ENCODE results near the gene IL6R. TPM values are rescaled to one million over a fixed set of nuclear protein-coding genes. Genes with fewer than 3 reads are reported as not detected.
"Not testable (repeated sequence)": the region's sequence is repeated elsewhere in the genome, so short reads cannot be mapped to it uniquely, and the experiment has no call there.

The IL6R gene
- 1 to 10 TPM; 6.5 to 8.1 (median 6.7) TPM for polyA plus RNA-seq (ENCODE audit: insufficient read length in 4 of 4)

DNA sequence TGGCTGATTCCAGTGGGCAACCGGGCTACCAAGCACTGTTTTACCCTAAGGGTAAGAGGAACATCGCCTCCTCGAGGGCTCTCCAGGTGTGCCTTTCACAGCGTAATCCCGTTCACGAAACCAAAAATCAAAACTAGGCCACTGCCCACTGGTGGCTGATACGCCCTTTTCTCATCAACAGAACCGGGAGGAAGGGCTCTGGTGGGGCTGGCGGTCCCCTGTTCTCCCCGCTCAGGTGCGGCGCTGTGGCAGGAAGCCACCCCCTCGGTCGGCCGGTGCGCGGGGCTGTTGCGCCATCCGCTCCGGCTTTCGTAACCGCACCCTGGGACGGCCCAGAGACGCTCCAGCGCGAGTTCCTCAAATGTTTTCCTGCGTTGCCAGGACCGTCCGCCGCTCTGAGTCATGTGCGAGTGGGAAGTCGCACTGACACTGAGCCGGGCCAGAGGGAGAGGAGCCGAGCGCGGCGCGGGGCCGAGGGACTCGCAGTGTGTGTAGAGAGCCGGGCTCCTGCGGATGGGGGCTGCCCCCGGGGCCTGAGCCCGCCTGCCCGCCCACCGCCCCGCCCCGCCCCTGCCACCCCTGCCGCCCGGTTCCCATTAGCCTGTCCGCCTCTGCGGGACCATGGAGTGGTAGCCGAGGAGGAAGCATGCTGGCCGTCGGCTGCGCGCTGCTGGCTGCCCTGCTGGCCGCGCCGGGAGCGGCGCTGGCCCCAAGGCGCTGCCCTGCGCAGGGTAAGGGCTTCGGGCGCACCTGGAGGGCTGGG, at the start of gene IL6R:
Gene IL6R (plus strand): TSS at position 360 of the 763 bp plus-strand sequence. CDS start 287 bp downstream, at position 647.
- DNase-seq (ENCODE audit: low read depth in 4 of 4, low spot score in 3 of 4): peak in 1 of 4 donors; percentile 55

DNA sequence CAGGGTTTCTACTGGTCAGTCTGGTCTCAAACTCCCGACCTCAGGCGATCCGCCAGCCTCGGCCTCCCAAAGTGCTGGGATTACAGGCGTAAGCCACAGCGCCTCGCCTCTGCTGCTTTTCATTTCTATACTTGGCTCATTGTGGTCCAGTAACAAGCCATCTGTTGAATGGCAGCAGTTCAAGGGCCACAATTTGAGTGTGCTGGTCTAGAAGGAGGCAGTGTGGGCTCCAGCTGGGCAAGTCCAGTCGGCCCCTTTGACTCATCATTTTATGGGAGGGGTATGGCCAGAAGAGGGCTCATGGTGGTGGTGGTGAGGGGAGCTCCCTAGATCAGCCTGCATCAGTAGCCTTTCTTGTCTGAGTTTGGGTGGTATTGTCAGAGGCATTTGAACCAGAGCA, 46.6 kb upstream of the IL6R start:
- no peak for DNase-seq (ENCODE audit: low read depth in 4 of 4, low spot score in 3 of 4)

GRCh38 chr1:154360288-154360687, 44.9 kb upstream of the IL6R start:
- no peak for DNase-seq (ENCODE audit: low read depth in 4 of 4, low spot score in 3 of 4)

GRCh38 chr1:154360881-154361280, 44.3 kb upstream of the IL6R start:
- not testable (repeated sequence) for DNase-seq (ENCODE audit: low read depth in 4 of 4, low spot score in 3 of 4)

DNA sequence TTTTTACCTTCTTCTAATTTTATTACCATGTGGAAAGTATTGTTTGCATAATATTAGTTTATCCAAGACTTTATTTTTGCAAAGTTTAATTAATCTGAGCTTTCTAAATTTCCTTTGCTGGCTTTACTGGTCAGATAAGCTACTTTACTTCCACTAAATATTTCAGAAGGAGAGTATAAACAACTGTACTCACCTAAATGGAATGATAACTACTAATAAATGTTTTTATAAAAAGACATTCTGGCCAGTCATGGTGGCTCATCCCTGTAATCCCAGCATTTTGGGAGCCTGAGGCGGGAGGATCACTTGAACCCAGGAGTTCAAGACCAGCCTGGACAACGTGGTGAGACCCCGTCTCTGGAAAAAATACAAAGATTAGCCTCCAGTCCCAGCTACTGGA, 43.8 kb upstream of the IL6R start:
- DNase-seq (ENCODE audit: low read depth in 4 of 4, low spot score in 3 of 4): no peak

DNA sequence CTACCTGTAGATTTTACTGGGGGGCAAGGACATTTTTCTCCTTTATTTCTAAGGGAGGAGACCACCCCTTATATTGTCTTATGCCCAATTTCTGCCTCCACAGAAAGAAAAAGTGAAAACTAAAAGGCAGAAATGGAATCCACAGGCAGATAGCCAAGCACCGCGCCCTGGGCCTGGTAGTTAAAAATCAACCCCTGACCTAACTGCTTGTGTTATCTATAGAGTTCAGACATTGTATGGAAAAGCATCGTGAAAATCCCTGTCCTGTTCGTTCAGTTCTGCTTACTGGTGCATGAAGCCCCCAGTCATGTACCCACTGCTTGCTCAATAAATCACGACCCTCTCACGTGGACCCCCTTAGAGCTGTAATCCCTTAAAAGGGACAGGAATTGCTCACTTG, 33.7 kb upstream of the IL6R start:
- DNase-seq (ENCODE audit: low read depth in 4 of 4, low spot score in 3 of 4): no peak

GRCh38 chr1:154373777-154374357, 31.3 kb upstream of the IL6R start:
- DNase-seq (ENCODE audit: low read depth in 4 of 4, low spot score in 3 of 4): not testable (repeated sequence)

DNA sequence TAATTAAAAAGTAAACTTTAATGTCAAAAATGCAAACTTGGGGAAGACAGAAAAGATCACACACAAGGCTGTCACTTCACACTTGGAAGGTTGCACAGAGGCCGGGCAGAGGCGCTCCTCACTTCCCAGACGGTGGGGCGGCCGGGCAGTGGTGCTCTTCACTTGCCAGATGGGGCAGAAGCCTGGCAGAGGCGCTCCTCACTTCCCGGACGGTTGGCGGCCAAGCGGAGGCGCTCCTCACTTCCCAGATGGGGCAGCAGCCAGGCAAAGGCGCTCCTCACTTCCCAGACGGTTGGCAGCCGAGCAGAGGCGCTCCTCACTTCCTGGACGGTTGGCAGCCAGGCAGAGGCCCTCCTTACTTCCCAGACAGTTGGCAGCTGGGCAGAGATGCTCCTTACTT, 25.8 kb upstream of the IL6R start:
- no peak for DNase-seq (ENCODE audit: low read depth in 4 of 4, low spot score in 3 of 4)

GRCh38 chr1:154384650-154385489, 20.3 kb upstream of the IL6R start:
- DNase-seq (ENCODE audit: low read depth in 4 of 4, low spot score in 3 of 4): no peak

DNA sequence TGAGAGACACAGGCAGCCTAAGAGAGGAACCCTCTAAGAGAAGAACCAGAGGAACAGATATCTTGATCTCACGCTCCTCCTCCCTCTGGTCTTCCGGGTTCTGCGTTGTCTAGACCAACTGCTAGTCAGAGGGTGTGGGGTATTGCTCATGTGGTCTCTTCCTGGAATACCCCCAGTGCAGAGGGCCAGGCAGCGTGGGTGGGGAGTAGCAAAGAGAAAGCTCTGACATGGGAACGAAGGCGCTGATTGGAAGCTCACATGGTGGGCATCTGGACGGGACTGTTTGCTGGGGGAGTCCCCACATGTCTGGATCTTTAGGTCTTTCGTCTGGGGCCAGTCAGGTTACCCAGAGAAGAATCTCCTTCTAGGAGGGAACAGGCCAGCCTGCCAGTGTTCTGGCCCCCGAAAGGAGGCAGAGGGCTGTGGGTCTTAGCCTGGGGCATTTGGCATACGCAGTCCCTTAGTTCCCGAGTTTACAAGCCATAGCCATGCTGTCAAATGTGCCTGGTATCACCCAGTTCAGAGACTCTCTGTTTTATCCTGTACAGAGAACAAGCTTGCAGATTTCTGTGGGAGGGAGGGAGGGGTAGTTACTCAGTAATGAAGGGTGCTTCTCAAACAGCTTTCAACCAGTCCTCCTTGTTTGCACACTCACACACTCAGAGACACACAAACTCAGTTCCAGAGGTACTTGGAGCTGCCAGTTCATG, 18.3 kb upstream of the IL6R start:
- DNase-seq (ENCODE audit: low read depth in 4 of 4, low spot score in 3 of 4): no peak

DNA sequence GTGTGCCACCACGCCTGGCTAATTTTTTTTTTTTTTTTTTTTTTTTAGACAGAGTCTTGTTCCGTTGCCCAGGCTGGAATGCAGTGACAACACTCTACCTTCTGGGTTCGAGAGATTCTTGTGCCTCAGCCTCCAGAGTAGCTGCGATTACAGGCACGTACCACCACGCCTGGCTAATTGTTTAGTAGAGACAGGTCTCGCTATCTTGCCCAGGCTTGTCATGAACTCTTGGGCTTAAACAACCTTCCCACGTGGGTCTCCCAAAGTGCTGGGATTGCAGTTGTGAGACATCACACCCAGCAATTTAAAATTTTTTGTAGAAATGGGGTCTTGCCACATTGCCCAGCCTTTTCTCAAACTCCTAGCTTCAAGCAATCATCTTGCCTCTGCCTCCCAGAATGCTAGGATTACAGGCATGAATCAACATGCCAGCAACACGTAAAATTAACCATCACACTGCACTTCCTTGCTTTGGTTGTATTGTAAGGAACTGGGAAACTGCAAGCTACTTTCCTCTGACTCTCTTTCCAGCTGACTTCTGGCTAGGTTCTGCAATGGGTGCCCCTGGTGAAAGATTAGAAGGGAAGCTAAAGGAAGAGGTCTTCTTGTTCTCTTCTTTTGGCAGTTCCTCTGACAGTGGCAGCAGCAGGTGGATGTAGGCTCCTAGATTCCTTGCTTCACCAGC, 13.9 kb upstream of the IL6R start:
- no peak for DNase-seq (ENCODE audit: low read depth in 4 of 4, low spot score in 3 of 4)

DNA sequence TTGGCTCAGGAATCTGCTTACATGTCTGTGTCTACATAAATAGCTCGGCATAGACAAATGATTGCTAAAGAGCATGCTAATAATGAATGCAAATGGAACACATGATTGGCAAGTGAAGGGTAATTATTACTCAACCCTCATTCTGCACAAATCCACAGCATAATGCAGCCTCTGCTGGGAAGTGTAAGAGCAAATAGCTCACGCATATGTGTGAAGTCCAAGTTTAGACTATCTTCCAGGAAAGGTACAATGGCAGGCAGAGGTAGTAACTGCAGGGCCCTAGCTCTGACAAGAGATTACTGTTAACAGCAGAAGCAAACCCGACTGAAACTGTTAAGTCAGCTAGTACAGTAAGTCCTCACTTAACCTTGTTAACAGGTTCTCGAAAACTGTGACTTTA, 7.0 kb upstream of the IL6R start:
- no peak for DNase-seq (ENCODE audit: low read depth in 4 of 4, low spot score in 3 of 4)

DNA sequence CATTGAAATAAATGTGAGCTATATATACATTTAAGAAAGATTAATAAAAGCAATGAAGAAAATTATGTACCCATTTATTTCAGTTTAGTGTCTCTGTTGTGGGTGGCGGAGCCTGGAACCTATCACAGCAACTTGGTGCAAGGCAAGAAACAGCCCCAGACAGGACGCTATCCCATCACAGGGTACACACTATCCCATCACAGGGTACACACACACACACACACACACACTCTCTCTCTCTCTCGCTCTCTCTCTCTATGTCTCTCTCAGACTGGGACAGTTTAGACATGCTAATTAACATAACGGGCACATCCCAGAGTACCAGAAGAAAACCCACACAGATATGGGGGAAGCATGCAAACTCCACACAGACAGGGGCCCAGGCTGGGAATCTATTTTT, 6.5 kb upstream of the IL6R start:
- DNase-seq (ENCODE audit: low read depth in 4 of 4, low spot score in 3 of 4): no peak

GRCh38 chr1:154400381-154400801, 4.8 kb upstream of the IL6R start:
- no peak for DNase-seq (ENCODE audit: low read depth in 4 of 4, low spot score in 3 of 4)

DNA sequence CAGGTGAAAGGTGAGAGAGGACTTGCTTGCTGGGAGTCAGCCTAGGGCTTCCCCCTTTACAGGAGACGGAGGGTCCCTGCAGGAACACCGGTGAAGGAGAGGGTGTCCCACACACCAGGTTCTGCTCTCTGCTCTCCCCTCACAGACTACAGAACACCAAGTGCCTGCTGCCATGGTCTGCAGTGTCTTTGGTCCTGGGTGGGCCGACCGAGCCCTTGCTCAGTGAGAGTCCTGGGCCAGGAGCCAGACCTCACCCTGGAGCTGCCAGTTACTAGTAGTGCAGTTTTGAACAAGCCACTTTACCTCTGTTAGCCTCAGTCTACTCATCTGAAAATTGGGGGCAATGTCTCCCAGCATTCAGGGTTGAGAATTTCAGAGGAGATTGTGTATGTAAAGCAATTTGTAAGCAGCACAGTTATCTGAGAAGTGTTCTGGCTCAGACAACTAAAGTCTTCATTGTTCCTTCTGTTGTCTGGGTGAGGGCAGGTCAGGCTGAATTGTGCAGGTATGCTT, 2.7 kb upstream of the IL6R start:
- no peak for DNase-seq (ENCODE audit: low read depth in 4 of 4, low spot score in 3 of 4)

- no peak for DNase-seq (ENCODE audit: low read depth in 4 of 4, low spot score in 3 of 4)
Observed at GRCh38 chr1:154403261-154403943, 1.7 kb upstream of the IL6R start.

DNA sequence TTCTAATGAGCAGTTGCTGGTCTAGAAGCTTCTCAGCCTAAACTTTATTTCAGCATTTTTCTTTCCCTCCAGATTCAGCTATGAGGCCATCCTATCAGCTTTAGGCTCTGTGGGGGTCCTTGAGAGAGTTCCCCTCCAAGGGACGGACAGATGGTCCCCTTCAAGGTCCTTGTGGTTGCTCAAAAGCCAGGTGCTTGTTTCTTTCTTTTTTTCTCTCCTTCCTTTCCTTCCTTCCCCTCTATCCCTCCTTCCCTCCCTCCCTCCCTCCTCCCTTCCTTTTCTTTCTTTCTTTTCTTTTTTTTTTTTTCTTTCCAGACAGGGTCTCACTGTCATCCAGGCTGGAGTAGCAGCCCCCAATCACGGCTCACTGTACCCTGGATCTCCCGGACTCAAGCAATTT, 1.2 kb upstream of the IL6R start:
- DNase-seq (ENCODE audit: low read depth in 4 of 4, low spot score in 3 of 4): no peak

- no peak for DNase-seq (ENCODE audit: low read depth in 4 of 4, low spot score in 3 of 4)
Observed at GRCh38 chr1:154404511-154404931, 622 bp upstream of the IL6R start.
